Activated CD4-positive, alpha-beta T cell treated with anti-CD3 and anti-CD28 coated beads, Interleukin-2, amount 10 ng/mL, durations not matched to agents 7 days and 5 days (primary cell): Measurements from ENCODE around the gene SMTNL2. TPM values are rescaled to one million over a fixed set of nuclear protein-coding genes. Genes with fewer than 3 reads are reported as not detected.
"Not testable (repeated sequence)": the region's sequence is repeated elsewhere in the genome, so short reads cannot be mapped to it uniquely, and the experiment has no call there.

ENCODE experiments used
- CTCF ChIA-PET: fragments of 350-600 bp; sonication (Branson Sonifier 250); formaldehyde crosslinking; loops from one replicate; lab custom pipeline; 2021; ENCODE audit warnings: antibody characterized with exemption; lab: Charles Lee
- POLR2A ChIA-PET: fragments of 350-600 bp; sonication (Branson Sonifier 250); formaldehyde crosslinking; loops from one replicate; lab custom pipeline; 2021; ENCODE audit warnings: antibody characterized with exemption; lab: Charles Lee
- DNase-seq: peaks from one replicate; pipeline ENCODE4 v3.0.0-alpha.2; 2020
- H3K27ac Mint-ChIP-seq: one replicate; pipeline ENCODE4 v1.8.0; 2021; ENCODE audit warnings: mild to moderate bottlenecking, moderate library complexity, mixed read lengths
- H3K27me3 Mint-ChIP-seq: one replicate; pipeline ENCODE4 v1.8.0; 2021; ENCODE audit warnings: mixed read lengths
- H3K36me3 Mint-ChIP-seq: one replicate; pipeline ENCODE4 v1.8.0; 2021; ENCODE audit warnings: low read depth, mixed read lengths
- H3K4me1 Mint-ChIP-seq: one replicate; pipeline ENCODE4 v1.8.0; 2021; ENCODE audit warnings: mixed read lengths
- H3K4me3 Mint-ChIP-seq: one replicate; pipeline ENCODE4 v1.8.0; 2021; ENCODE audit warnings: mild to moderate bottlenecking, moderate library complexity, mixed read lengths
- H3K9me3 Mint-ChIP-seq: one replicate; pipeline ENCODE4 v1.8.0; 2021; ENCODE audit warnings: mixed read lengths
- total RNA-seq, 2 experiments: library from RNA; stranded (reverse); gene quantifications; one replicate each; pipeline ENCODE4 v1.2.3, GENCODE V29; 2021

SMTNL2 gene
- total RNA-seq, 2 experiments from 2014 or later, result not detected

DNA sequence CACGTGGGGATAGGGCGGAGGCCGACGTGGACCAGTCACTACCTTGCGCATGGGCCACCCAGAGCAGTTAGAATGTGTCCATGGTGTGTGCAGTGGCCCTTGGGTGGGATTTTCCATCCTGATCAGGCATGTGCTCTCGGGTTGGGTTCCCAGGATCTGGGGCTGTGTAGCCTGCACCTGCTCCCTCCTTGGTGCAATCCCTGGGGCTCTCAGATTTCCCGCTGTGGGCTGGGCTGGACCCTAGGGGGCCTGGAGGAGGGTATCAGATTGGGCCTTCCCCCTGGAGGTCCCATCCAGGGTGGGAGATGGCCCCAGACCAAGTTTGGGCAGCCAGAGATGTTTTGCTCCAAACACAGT lies 1.3 kb downstream of the SMTNL2 start:
- Mint-ChIP-seq H3K4me1 (peaks cover 3% of the 10 kb centered on the region), H3K27me3 (peaks cover 47% of the 10 kb centered on the region), H3K36me3 (no peaks in the 10 kb centered on the region), H3K4me3 (no peak overlapping the region), H3K27ac (no peak overlapping the region), H3K9me3 (no peaks in the 10 kb centered on the region)
- DNase-seq, result no peak
- POLR2A ChIA-PET, result no interaction called here
- CTCF ChIA-PET, result no interaction called here

DNA sequence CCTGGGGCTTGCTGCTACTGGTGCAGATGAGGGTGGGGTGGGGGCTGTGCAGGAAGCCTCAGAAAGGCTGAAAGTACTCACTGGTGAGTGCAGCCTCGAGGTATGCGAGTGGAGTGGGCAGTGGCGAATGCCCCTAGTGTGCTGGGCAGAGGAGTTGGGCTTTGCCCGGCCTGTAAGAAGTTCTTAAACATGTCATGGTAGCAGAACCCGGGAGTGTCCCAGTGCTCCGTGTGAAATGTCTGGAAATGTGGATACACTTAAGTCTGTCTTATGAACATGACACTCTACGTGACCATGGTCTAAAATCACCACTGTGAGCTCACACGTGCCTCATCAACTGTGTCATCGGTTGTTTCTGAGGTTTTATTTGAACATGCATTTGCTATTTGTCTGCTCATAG lies 1.7 kb downstream of the SMTNL2 start:
- H3K27ac Mint-ChIP-seq, result no peak overlapping the region
- peaks cover 3% of the 10 kb centered on the region for H3K4me1 Mint-ChIP-seq
- POLR2A ChIA-PET, result no interaction called here
- no peaks in the 10 kb centered on the region for H3K36me3 Mint-ChIP-seq
- DNase-seq, result no peak
- H3K4me3 Mint-ChIP-seq, result no peak overlapping the region
- no peaks in the 10 kb centered on the region for H3K9me3 Mint-ChIP-seq
- CTCF ChIA-PET, result interaction anchor here (1.1 kb wide), 1 partner anchor 13 kb away, joined by 4 read pairs; no protein-coding TSS in a partner anchor
- H3K27me3 Mint-ChIP-seq, result peaks cover 47% of the 10 kb centered on the region

DNA sequence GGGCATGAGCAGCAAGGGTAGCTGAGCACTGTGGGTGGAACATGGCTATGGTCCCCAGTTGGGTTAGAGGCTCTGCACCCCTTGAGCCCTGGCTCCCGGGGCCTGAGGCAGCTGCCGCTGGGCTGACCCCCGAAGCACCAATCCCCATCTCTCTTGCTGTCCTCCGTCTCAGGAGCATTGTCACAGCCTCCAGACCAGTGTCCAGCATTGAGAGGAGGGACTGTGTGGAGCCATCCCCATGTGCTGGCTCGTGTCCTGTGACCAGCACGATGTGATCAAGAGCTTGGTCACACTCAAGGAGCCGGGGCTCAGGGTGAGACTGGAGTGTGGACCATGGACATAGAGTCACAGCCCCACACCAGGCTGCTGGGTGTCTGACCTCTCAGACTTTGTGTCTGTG lies 2.9 kb downstream of the SMTNL2 start:
- Mint-ChIP-seq H3K4me1 (peaks cover 3% of the 10 kb centered on the region), H3K4me3 (no peak overlapping the region), H3K27ac (no peak overlapping the region), H3K36me3 (no peaks in the 10 kb centered on the region), H3K27me3 (peaks cover 39% of the 10 kb centered on the region), H3K9me3 (no peaks in the 10 kb centered on the region)
- POLR2A ChIA-PET, result no interaction called here
- DNase-seq, result no peak
- CTCF ChIA-PET, result interaction anchor here (1.0 to 1.6 kb wide), 3 partner anchors 11 to 38 kb away, joined by 4 to 5 read pairs (median 4); no protein-coding TSS in a partner anchor

DNA sequence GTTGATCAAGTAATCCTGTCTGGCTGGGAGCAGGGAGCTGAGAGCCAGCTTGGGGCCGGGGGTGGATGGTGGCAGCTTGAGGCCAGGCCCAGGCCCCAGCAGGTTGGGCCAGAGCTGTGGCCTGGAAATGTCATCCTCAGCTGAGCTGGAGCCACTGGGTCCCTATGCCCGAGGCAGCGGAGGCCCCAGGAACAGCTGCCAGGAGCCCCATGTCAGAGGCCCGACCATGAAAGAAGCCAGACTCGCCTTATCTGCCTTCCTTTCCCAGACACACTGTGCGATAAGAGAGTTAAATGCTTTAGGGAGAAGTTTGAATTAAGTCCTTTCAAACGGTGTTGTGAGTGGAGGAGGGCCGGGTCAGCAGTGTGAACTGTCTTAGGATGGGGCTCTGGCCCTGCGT lies 3.5 kb downstream of the SMTNL2 start:
- POLR2A ChIA-PET, result no interaction called here
- Mint-ChIP-seq H3K36me3 (no peaks in the 10 kb centered on the region), H3K4me3 (no peak overlapping the region), H3K27me3 (peaks cover 34% of the 10 kb centered on the region), H3K9me3 (no peaks in the 10 kb centered on the region), H3K27ac (no peak overlapping the region), H3K4me1 (peaks cover 3% of the 10 kb centered on the region)
- no peak for DNase-seq
- CTCF ChIA-PET, result interaction anchor here (1.6 kb wide), 1 partner anchor 11 kb away, joined by 5 read pairs; no protein-coding TSS in a partner anchor

DNA sequence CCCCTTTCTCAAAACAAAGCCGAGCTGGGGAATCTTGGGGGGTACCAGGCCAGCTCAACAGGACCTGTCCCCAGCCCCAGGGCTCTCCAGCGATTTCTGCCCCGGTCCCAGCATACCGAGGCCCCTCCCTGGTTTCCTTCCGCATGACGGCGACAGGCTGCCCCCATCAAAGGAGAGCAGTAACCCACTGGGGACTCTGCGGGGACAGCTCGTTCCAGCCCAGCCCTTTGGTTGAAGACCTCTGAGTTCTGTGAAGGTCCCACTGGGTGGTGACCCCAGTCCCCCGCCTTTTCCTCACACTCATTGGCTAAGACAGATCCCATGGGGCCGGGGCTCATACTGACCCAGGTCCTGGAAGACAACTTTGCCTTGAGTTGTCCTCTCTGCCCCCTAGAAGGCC lies 4.1 kb downstream of the SMTNL2 start:
- no peaks in the 10 kb centered on the region for H3K9me3 Mint-ChIP-seq
- H3K4me3 Mint-ChIP-seq, result no peak overlapping the region
- DNase-seq, result no peak
- CTCF ChIA-PET, result interaction anchor here (1.6 kb wide), 1 partner anchor 10 kb away, joined by 5 read pairs; no protein-coding TSS in a partner anchor
- no peak overlapping the region for H3K27ac Mint-ChIP-seq
- peaks cover 3% of the 10 kb centered on the region for H3K4me1 Mint-ChIP-seq
- peaks cover 29% of the 10 kb centered on the region for H3K27me3 Mint-ChIP-seq
- POLR2A ChIA-PET, result no interaction called here
- no peaks in the 10 kb centered on the region for H3K36me3 Mint-ChIP-seq

DNA sequence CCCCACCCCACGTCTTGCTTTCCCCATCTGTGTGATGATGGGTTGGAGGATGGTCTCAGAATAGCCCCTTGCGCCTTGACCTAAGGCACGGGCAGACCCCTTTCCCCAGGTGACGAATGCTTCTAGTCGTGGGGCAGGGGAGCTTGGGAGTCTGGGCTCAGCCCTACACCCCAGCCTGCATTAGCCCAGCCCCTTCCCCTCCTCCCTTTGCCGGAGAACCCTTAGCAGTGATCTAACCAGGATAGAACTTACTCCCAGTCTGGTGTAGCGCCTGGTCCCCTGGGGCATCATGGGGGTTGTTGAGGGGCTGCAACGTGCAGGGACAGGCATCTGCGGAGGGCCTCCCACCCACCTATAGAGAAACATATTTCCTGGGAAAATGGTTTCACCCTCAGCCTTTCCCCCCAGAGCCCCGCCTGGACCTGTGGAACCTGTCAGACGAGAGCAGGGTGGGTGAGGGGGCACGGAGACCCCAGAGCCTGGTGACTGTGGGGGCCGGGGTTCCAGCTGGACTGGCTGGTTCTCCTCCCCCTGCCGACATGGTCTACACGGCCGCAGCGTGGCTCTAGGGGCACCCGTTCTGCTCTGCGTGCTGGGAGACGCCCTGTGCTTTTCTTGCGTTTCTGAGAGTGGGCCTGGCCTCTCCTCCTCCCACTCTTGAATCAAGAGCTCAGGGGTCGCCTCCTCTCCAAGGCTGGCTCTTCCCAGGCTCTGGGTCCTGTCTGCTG lies 4.7 kb downstream of the SMTNL2 start:
- H3K27me3 Mint-ChIP-seq, result peaks cover 23% of the 10 kb centered on the region
- no peak overlapping the region for H3K27ac Mint-ChIP-seq
- H3K4me3 Mint-ChIP-seq, result no peak overlapping the region
- no peaks in the 10 kb centered on the region for H3K36me3 Mint-ChIP-seq
- CTCF ChIA-PET, result interaction anchor here (0.6 to 1.6 kb wide), 2 partner anchors 10 to 167 kb away, joined by 3 to 5 read pairs; no protein-coding TSS in a partner anchor
- H3K4me1 Mint-ChIP-seq, result no peaks in the 10 kb centered on the region
- DNase-seq, result no peak
- no peaks in the 10 kb centered on the region for H3K9me3 Mint-ChIP-seq
- POLR2A ChIA-PET, result no interaction called here

DNA sequence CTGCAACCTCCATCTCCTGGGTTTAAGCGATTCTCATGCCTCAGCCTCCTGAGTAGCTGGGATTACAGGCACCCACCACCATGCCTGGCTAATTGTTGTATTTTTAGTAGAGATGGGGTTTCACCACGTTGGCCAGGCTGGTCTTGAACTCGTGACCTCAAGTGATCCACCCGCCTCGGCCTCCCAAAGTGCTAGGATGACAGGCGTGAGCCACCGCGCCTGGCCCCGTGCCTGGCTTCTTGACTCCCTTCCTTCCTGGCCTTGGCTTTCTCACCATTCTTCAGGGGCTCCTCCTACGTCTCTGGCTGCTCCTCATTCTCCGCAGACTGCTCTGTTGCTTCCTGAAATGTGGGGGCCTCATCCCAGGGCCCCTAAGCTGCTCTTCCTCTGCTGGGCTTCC lies 5.7 kb downstream of the SMTNL2 start:
- H3K4me3 Mint-ChIP-seq, H3K36me3 Mint-ChIP-seq, POLR2A ChIA-PET, H3K27ac Mint-ChIP-seq, DNase-seq, H3K9me3 Mint-ChIP-seq, H3K4me1 Mint-ChIP-seq: not testable (repeated sequence)
- peaks cover 21% of the 10 kb centered on the region for H3K27me3 Mint-ChIP-seq
- CTCF ChIA-PET, result interaction anchor here (0.6 to 1.0 kb wide), 2 partner anchors 10 to 168 kb away, joined by 3 read pairs; no protein-coding TSS in a partner anchor

DNA sequence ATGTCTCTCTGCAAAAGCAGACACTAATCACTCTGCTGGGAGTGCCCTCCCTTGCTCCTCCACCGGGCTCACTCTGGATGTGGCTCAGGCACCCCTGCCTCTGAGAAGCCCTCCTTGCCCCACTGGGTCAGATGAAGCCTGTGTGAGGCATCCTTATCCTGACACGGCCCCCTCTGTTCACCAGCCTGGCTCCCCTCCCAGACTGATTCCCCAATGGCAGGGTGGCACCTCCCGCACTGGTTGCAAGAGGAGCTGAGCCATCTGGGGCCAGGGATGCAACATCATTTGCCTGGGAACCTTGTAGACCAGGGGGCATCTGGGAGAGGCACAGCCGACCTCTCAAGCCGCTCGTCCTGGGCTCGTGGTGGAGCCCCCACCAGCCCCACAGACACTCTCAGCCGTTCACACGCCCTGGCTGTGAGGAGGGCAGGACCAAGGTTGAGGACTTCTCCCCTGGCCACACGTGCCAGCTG lies 6.7 kb downstream of the SMTNL2 start:
- Mint-ChIP-seq H3K4me1 (peaks cover 3% of the 10 kb centered on the region), H3K27me3 (peaks cover 13% of the 10 kb centered on the region), H3K36me3 (no peaks in the 10 kb centered on the region), H3K27ac (no peak overlapping the region), H3K4me3 (no peak overlapping the region), H3K9me3 (no peaks in the 10 kb centered on the region)
- no peak for DNase-seq
- ChIA-PET CTCF (interaction anchor here (1.0 to 1.3 kb wide), 2 partner anchors 9 to 39 kb away, joined by 3 read pairs; no protein-coding TSS in a partner anchor), POLR2A (no interaction called here)

DNA sequence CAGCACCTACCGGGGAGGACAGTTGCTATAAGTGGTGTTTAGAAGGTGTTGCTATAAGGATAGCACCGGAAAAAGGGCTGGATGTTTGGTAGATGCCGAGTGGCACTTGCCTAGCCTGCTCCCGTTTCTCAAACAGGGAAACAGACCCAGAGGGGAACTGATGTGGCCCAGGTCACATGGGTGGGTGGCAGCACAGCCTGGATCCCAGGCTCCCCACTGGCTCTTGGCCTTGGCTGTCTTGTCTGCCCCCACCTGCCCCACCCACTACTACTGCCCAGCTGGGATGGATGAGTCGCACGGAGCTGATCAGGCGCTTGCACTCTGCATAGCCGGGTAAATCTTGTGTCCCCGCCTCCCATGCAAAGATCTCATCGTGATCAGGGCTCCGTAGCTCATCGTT lies 7.2 kb downstream of the SMTNL2 start:
- no peak for DNase-seq
- ChIA-PET POLR2A (no interaction called here), CTCF (interaction anchor here (1.3 kb wide), 1 partner anchor 39 kb away, joined by 3 read pairs; no protein-coding TSS in a partner anchor)
- Mint-ChIP-seq H3K27ac (no peak overlapping the region), H3K9me3 (no peaks in the 10 kb centered on the region), H3K36me3 (no peaks in the 10 kb centered on the region), H3K4me3 (no peak overlapping the region), H3K27me3 (peaks cover 7% of the 10 kb centered on the region), H3K4me1 (peaks cover 3% of the 10 kb centered on the region)

DNA sequence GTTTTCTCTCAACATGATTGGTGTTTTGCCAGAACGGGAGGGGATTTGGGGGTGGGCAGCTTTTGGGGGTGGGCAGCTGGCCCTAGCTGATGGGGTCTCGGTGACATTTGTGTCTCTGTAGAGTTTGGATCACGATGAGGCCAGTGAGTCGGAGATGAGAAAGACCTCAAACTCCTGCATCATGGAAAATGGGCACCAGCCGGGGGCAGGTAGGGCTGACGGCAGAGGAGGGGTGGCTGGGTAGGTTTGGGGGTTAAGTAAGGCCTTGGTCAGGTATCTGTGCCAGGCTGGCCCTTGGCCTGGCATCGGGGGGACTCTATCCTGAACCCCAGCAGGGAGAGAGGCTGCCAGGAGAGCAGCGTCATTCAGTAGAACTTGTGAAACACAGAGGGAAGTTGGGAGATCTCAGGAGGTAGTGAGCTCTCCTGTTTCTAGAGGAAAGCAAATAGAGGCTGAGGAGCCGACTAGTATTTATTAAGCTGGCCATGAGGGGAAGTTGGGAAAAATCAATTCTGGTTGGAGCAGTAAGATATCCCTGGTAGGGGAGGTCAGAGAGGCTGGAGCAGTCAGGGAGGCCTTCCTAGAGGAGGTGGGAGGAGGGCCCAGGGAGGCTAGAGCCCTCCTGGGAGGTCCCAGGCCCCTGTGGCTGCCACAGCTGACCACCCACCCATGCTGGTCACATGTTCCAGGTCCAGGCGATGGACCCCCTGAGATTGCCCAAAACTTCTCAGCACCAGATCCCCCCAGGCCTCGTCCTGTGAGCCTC lies 8.1 kb downstream of the SMTNL2 start:
- no peak for DNase-seq
- CTCF ChIA-PET, result interaction anchor here (1.0 kb wide), 1 partner anchor 15 kb away, joined by 4 read pairs; no protein-coding TSS in a partner anchor
- POLR2A ChIA-PET, result no interaction called here
- Mint-ChIP-seq H3K4me1 (peaks cover 3% of the 10 kb centered on the region), H3K27ac (no peak overlapping the region), H3K27me3 (peaks cover 3% of the 10 kb centered on the region), H3K36me3 (no peaks in the 10 kb centered on the region), H3K4me3 (no peak overlapping the region), H3K9me3 (no peaks in the 10 kb centered on the region)

DNA sequence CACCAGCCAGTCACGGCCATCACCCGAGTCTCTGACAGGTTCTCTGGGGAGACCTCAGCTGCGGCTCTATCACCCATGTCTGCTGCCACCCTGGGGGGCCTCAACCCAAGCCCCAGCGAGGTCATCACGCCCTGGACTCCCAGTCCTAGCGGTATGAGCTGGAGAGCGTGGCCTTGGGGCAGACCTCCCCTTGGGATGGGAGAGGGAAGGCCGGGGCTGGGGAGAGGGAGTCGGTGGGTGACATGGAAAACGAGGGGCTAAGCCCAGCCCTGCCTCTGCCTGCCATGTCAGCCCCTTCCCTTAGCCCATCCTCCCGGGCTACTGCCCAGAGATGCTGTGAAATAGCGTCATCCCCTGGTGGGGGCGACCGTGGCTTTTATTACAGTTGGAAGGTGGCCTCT lies 8.7 kb downstream of the SMTNL2 start:
- H3K36me3 Mint-ChIP-seq, result no peaks in the 10 kb centered on the region
- CTCF ChIA-PET, result interaction anchor here (0.7 to 1.0 kb wide), 2 partner anchors 14 to 42 kb away, joined by 3 to 4 read pairs; no protein-coding TSS in a partner anchor
- POLR2A ChIA-PET, result no interaction called here
- no peak overlapping the region for H3K27ac Mint-ChIP-seq
- H3K4me1 Mint-ChIP-seq, result peaks cover 3% of the 10 kb centered on the region
- H3K27me3 Mint-ChIP-seq, result no peaks in the 10 kb centered on the region
- H3K9me3 Mint-ChIP-seq, result no peaks in the 10 kb centered on the region
- DNase-seq, result no peak
- no peak overlapping the region for H3K4me3 Mint-ChIP-seq

DNA sequence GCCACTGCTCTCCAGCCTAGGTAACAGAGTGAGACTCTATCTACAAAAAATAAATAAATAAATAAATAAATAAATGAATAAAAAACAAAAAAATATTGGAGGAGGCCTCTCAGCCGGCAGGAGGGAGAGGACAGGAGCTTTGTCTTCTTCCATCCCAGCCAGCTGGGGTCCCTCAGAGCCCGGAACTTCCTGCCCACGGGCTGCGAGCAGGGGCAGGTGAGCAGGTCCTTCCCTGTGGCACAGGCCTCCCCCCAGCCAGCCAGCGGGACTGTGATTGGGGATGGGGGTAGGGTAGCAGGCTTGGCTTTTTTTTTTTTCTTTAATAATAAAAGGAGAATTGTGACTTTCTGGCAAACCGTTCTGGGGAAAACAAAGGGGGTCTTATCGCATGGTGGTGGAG lies 10.1 kb downstream of the SMTNL2 start:
- DNase-seq, result no peak
- ChIA-PET POLR2A (no interaction called here), CTCF (interaction anchor here (0.6 to 0.7 kb wide), 2 partner anchors 52 to 1175 kb away, joined by 3 read pairs; no protein-coding TSS in a partner anchor)
- no peaks in the 10 kb centered on the region for H3K36me3 Mint-ChIP-seq
- H3K4me1 Mint-ChIP-seq, result peaks cover 3% of the 10 kb centered on the region
- H3K27ac Mint-ChIP-seq, result no peak overlapping the region
- no peaks in the 10 kb centered on the region for H3K9me3 Mint-ChIP-seq
- H3K4me3 Mint-ChIP-seq, result no peak overlapping the region
- H3K27me3 Mint-ChIP-seq, result no peaks in the 10 kb centered on the region
